ENCODE measurements around the gene NIPAL1. TPM values are rescaled to one million over a fixed set of nuclear protein-coding genes. Genes with fewer than 3 reads are reported as not detected.
A peak's percentile ranks its signal among the peaks of the same experiment; 100 is the strongest.

NIPAL1 gene
- total RNA-seq, 1 experiment from 2014 or later, result 7.3 TPM

DNA sequence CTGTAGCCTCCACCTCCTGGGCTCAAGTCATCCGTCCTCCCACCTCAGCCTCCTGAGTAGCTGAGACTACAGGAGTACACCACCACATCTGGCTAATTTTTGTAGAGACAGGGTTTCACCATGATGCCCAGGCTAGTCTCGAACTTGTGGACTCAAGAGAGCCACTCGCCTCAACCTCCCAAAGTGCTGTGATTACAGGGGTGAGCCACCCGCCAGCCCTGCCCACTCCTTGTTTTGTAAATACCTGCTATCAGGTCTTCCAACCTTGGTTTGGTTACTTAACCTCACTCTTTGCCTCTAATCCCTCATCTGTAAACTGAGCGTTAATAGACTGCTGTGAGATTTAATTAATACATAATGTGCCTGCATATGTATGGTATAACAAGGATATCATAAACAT, 894 bp upstream of the NIPAL1 start:
- Histone ChIP-seq H4K20me1 (ENCODE audit: low read length) (no peaks in the 10 kb centered on the region), H2AFZ (ENCODE audit: low read length) (peak overlapping the region; percentile 88), H3K4me3 (ENCODE audit: low read length) (peak overlapping the region; percentile 83), H3K36me3 (ENCODE audit: low read depth, low read length) (no peaks in the 10 kb centered on the region), H3K9me3 (ENCODE audit: low read length) (no peaks in the 10 kb centered on the region), H3K9ac (ENCODE audit: low read length) (peak overlapping the region; percentile 96), H3K9me2 (replicated peaks; ENCODE audit: low read length) (no peaks in the 10 kb centered on the region), H3K27me3 (ENCODE audit: low read length) (no peaks in the 10 kb centered on the region), H3F3A (ENCODE audit: low read length, unreplicated experiment) (no peaks in the 10 kb centered on the region), H3K4me1 (ENCODE audit: insufficient read depth, low read length) (peaks cover 19% of the 10 kb centered on the region), H3K4me2 (ENCODE audit: low read length) (peak overlapping the region; percentile 91), H3K79me2 (ENCODE audit: low read length) (peaks cover 29% of the 10 kb centered on the region), H3K27ac (ENCODE audit: low read length) (peak overlapping the region; percentile 96)
- ATAC-seq, result no peak
- no TSS peak for BruUV-seq (replicated peaks)
- TF ChIP-seq EZH2 (IDR thresholded peaks at IDR 0.05; ENCODE audit: low read length, unreplicated experiment) (no peak), EZH2phosphoT487 (IDR thresholded peaks at IDR 0.05; ENCODE audit: borderline replicate concordance, low read length) (no peak)
- TF ChIP-seq, protein P1, sequence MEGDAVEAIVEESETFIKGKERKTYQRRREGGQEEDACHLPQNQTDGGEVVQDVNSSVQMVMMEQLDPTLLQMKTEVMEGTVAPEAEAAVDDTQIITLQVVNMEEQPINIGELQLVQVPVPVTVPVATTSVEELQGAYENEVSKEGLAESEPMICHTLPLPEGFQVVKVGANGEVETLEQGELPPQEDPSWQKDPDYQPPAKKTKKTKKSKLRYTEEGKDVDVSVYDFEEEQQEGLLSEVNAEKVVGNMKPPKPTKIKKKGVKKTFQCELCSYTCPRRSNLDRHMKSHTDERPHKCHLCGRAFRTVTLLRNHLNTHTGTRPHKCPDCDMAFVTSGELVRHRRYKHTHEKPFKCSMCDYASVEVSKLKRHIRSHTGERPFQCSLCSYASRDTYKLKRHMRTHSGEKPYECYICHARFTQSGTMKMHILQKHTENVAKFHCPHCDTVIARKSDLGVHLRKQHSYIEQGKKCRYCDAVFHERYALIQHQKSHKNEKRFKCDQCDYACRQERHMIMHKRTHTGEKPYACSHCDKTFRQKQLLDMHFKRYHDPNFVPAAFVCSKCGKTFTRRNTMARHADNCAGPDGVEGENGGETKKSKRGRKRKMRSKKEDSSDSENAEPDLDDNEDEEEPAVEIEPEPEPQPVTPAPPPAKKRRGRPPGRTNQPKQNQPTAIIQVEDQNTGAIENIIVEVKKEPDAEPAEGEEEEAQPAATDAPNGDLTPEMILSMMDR (conservative IDR thresholded peaks at IDR 0.05; ENCODE audit: low read depth, low read length), result no peak
- no peak for DNase-seq
- POLR2A ChIA-PET (ENCODE audit: unreplicated experiment), result interaction anchor here (0.5 kb wide), 1 partner anchor 30 kb away, joined by 11 read pairs; no protein-coding TSS in a partner anchor
- intact Hi-C loops (cut with micrococcal nuclease), result loop anchor here (1.0 to 5.0 kb wide), 2 partner anchors 72 to 88 kb away; no protein-coding TSS in a partner anchor
- CTCF ChIA-PET, result interaction anchor here (0.8 kb wide), 1 partner anchor 16 kb away, joined by 3 read pairs; no protein-coding TSS in a partner anchor

DNA sequence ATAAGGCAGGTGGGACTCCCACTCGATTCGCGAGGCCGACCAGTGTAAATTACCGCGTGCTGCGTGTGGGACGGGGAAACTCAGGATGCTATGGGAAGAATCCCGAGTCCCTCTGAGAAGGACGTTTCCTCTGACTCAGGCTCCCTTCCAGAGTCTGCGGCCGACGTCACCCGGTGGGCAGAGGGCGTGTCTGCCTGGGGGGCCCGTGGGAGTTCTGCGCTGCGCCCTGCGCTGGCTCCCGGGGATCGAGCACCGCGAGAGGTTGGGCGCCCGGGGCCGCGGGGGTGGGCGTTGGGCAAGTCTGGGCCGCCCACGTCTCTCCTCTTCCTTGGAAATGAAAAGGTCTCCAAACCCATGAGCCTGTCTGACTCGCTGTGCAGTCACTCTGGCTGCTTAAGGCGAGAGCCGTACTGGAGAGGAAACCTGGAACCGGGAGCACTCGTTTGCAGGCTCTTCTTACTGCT, 568 bp downstream of the NIPAL1 start:
- ChIA-PET POLR2A (ENCODE audit: unreplicated experiment) (no interaction called here), CTCF (no interaction called here)
- Histone ChIP-seq H3F3A (ENCODE audit: low read length, unreplicated experiment) (no peaks in the 10 kb centered on the region), H3K4me1 (ENCODE audit: insufficient read depth, low read length) (peaks cover 19% of the 10 kb centered on the region), H3K36me3 (ENCODE audit: low read depth, low read length) (no peaks in the 10 kb centered on the region), H4K20me1 (ENCODE audit: low read length) (no peaks in the 10 kb centered on the region), H2AFZ (ENCODE audit: low read length) (peak overlapping the region; percentile 88), H3K4me2 (ENCODE audit: low read length) (peak overlapping the region; percentile 91), H3K79me2 (ENCODE audit: low read length) (peaks cover 32% of the 10 kb centered on the region), H3K9ac (ENCODE audit: low read length) (peak overlapping the region; percentile 96), H3K27ac (ENCODE audit: low read length) (peak overlapping the region; percentile 96), H3K27me3 (ENCODE audit: low read length) (no peaks in the 10 kb centered on the region), H3K9me2 (replicated peaks; ENCODE audit: low read length) (no peaks in the 10 kb centered on the region), H3K4me3 (ENCODE audit: low read length) (peak overlapping the region; percentile 83), H3K9me3 (ENCODE audit: low read length) (no peaks in the 10 kb centered on the region)
- ATAC-seq (peak; percentile 79), DNase-seq (peak; percentile 86)
- intact Hi-C loops (cut with micrococcal nuclease), result loop anchor here (5.0 kb wide), 1 partner anchor 90 kb away; no protein-coding TSS in a partner anchor
- TSS peak; percentile 77 for BruUV-seq (replicated peaks)
- TF ChIP-seq, protein P1 (conservative IDR thresholded peaks at IDR 0.05; ENCODE audit: low read depth, low read length), result no peak
- TF ChIP-seq EZH2 (IDR thresholded peaks at IDR 0.05; ENCODE audit: low read length, unreplicated experiment) (no peak), EZH2phosphoT487 (IDR thresholded peaks at IDR 0.05; ENCODE audit: borderline replicate concordance, low read length) (no peak)

DNA sequence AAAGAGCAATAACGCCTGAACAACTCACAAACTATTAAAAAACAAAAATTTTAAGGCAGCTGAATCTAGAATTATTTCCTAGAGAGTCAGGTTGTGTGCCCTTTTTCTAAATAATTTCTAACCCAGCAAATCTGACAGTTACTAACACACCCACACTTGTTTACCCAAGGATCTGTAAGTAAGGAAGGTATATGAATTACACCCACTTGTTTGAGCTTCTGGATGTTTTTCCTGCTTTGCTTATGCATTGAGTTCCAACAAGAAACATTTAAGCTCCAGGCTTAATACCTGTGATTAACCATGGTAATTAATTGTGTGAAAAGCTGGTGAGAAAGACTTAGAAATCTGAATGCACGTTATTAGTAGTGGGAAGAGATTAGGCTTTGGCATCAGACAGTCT, 1.5 kb downstream of the NIPAL1 start:
- H3K9me3 ChIP-seq (ENCODE audit: low read length), result no peaks in the 10 kb centered on the region
- no peaks in the 10 kb centered on the region for H4K20me1 ChIP-seq (ENCODE audit: low read length)
- no peaks in the 10 kb centered on the region for H3F3A ChIP-seq (ENCODE audit: low read length, unreplicated experiment)
- CTCF ChIA-PET, result interaction anchor here (0.6 kb wide), 1 partner anchor 25 kb away, joined by 4 read pairs; no protein-coding TSS in a partner anchor
- H3K4me1 ChIP-seq (ENCODE audit: insufficient read depth, low read length), result peaks cover 19% of the 10 kb centered on the region
- DNase-seq, result no peak
- H3K9me2 ChIP-seq (replicated peaks; ENCODE audit: low read length), result no peaks in the 10 kb centered on the region
- peaks cover 33% of the 10 kb centered on the region for H3K79me2 ChIP-seq (ENCODE audit: low read length)
- H3K4me2 ChIP-seq (ENCODE audit: low read length), result peak overlapping the region; percentile 91
- peak overlapping the region; percentile 83 for H3K4me3 ChIP-seq (ENCODE audit: low read length)
- no peak overlapping the region for H3K27ac ChIP-seq (ENCODE audit: low read length)
- H3K36me3 ChIP-seq (ENCODE audit: low read depth, low read length), result no peaks in the 10 kb centered on the region
- BruUV-seq (replicated peaks), result no TSS peak
- POLR2A ChIA-PET (ENCODE audit: unreplicated experiment), result interaction anchor here (0.6 kb wide), 1 partner anchor 110 kb away, joined by 6 read pairs; no protein-coding TSS in a partner anchor
- no peak for TF ChIP-seq EZH2 (IDR thresholded peaks at IDR 0.05; ENCODE audit: low read length, unreplicated experiment)
- TF ChIP-seq, protein P1 (conservative IDR thresholded peaks at IDR 0.05; ENCODE audit: low read depth, low read length), result no peak
- no peak for TF ChIP-seq EZH2phosphoT487 (IDR thresholded peaks at IDR 0.05; ENCODE audit: borderline replicate concordance, low read length)
- H3K9ac ChIP-seq (ENCODE audit: low read length), result peak overlapping the region; percentile 96; the same call in 1 of the 2 replicates
- no peak for ATAC-seq
- H2AFZ ChIP-seq (ENCODE audit: low read length), result no peak overlapping the region
- no peaks in the 10 kb centered on the region for H3K27me3 ChIP-seq (ENCODE audit: low read length)
- intact Hi-C loops (cut with micrococcal nuclease), result loop anchor here (5.0 kb wide), 1 partner anchor 91 kb away; no protein-coding TSS in a partner anchor

Measured in PC-3 (cell line).